ENCODE measurements around the gene CCNG2. TPM values are rescaled to one million over a fixed set of nuclear protein-coding genes. Genes with fewer than 3 reads are reported as not detected.

The CCNG2 gene
- total RNA-seq, 4 donors from 2014 or later, result 24.7 to 41.8 (median 29.2) TPM

- intact Hi-C loops (cut with DNase I), result no loop called here
- no peak overlapping the region for H3K4me3 ChIP-seq (replicated peaks in 1 of 3)
- DNase-seq, result no peak
- H3K27me3 ChIP-seq, result no peaks in the 10 kb centered on the region
- H3K4me1 ChIP-seq, result no peaks in the 10 kb centered on the region
- TF ChIP-seq CTCF (IDR thresholded peaks at IDR 0.05) (no peak), POLR2A (IDR thresholded peaks at IDR 0.05) (no peak)
- H3K27ac ChIP-seq, result no peak overlapping the region
- no peaks in the 10 kb centered on the region for H3K9me3 ChIP-seq
- no peaks in the 10 kb centered on the region for H3K36me3 ChIP-seq
These were observed 22.5 kb downstream of the CCNG2 start for GRCh38 chr4:77179519-77179918.

DNA sequence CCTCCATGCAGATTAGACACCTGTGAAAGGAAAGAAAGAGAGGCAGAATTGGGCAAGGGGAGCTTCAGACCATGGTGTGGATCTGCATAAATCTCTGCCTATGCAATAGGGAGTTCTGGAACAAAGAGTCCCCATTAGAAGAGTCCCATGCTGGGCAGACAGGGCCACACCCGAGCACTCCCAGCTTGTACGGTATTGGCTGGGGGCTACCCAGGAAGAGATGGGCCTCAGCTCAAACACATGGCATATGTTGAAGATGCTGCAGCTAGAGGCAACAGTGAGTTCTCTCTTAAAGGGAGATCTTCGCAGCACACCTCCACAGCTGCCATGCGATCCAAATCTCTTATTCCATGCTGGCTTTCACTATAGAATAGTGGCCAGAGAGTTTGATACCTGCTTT lies 24.7 kb downstream of the CCNG2 start:
- H3K27ac ChIP-seq, result no peak overlapping the region
- intact Hi-C loops (cut with DNase I), result no loop called here
- no peaks in the 10 kb centered on the region for H3K4me1 ChIP-seq
- H3K4me3 ChIP-seq (replicated peaks in 1 of 3), result no peak overlapping the region
- H3K9me3 ChIP-seq, result no peaks in the 10 kb centered on the region
- H3K36me3 ChIP-seq, result no peaks in the 10 kb centered on the region
- no peak for DNase-seq
- whole genome bisulfite sequencing, 2 donors, result 84 to 92% methylated on average over 4 of the region's 4 CpGs
- TF ChIP-seq POLR2A (IDR thresholded peaks at IDR 0.05) (no peak), CTCF (IDR thresholded peaks at IDR 0.05) (no peak)
- H3K27me3 ChIP-seq, result no peaks in the 10 kb centered on the region

DNA sequence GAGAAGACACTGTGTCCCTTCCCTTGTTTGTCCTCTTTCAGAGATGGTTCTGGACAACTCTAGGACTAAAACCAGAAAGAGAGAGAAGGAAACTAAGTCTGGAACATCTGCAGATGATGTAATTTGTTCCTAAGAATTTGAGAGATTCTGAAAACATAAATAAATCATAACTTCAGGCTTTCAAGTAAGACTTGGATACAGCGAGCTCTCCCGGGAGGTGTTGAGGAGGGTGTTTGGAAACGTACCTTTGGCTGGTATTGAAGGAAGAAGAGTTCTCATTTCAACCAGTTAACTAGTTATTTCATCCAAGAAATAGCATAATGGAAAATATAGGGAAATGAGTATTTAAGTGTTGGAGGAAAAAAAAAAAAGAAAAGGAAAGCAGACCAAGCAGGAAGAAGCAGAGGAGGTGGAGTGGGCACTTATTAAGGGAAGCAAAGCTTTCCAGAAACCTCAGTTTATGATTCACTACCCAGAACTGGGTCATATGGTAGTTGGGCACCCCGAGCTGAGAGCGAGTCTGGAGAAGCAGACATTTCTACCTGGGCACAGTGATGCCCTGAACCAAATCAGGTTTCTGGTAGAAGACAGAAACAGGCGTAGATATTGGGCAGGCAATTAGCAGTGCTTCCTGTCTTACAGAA lies 26.9 kb downstream of the CCNG2 start:
- H3K9me3 ChIP-seq, result no peaks in the 10 kb centered on the region
- H3K4me1 ChIP-seq, result no peaks in the 10 kb centered on the region
- no peak for DNase-seq
- no peaks in the 10 kb centered on the region for H3K36me3 ChIP-seq
- TF ChIP-seq CTCF (IDR thresholded peaks at IDR 0.05), result no peak
- TF ChIP-seq POLR2A (IDR thresholded peaks at IDR 0.05), result no peak
- H3K4me3 ChIP-seq (replicated peaks in 1 of 3), result no peak overlapping the region
- H3K27me3 ChIP-seq, result no peaks in the 10 kb centered on the region
- intact Hi-C loops (cut with DNase I), result no loop called here
- no peak overlapping the region for H3K27ac ChIP-seq
- WGBS, 2 donors, result 80 to 89% methylated on average over 6 of the region's 6 CpGs

GRCh38 chr4:77184974-77185373 lies 28.0 kb downstream of the CCNG2 start:
- Histone ChIP-seq H3K4me3 (replicated peaks in 1 of 3) (no peak overlapping the region), H3K27ac (no peak overlapping the region), H3K4me1 (no peaks in the 10 kb centered on the region), H3K27me3 (no peaks in the 10 kb centered on the region), H3K36me3 (no peaks in the 10 kb centered on the region), H3K9me3 (no peaks in the 10 kb centered on the region)
- TF ChIP-seq POLR2A (IDR thresholded peaks at IDR 0.05) (no peak), CTCF (IDR thresholded peaks at IDR 0.05) (no peak)
- no peak for DNase-seq
- intact Hi-C loops (cut with DNase I), result no loop called here

- intact Hi-C loops (cut with DNase I), result no loop called here
- H3K27me3 ChIP-seq, result no peaks in the 10 kb centered on the region
- no peaks in the 10 kb centered on the region for H3K36me3 ChIP-seq
- no peaks in the 10 kb centered on the region for H3K4me1 ChIP-seq
- TF ChIP-seq POLR2A (IDR thresholded peaks at IDR 0.05), result no peak
- H3K4me3 ChIP-seq (replicated peaks in 1 of 3), result no peak overlapping the region
- H3K9me3 ChIP-seq, result no peaks in the 10 kb centered on the region
- H3K27ac ChIP-seq, result no peak overlapping the region
- no peak for DNase-seq
These were observed 28.7 kb downstream of the CCNG2 start for GRCh38 chr4:77185686-77186085.

DNA sequence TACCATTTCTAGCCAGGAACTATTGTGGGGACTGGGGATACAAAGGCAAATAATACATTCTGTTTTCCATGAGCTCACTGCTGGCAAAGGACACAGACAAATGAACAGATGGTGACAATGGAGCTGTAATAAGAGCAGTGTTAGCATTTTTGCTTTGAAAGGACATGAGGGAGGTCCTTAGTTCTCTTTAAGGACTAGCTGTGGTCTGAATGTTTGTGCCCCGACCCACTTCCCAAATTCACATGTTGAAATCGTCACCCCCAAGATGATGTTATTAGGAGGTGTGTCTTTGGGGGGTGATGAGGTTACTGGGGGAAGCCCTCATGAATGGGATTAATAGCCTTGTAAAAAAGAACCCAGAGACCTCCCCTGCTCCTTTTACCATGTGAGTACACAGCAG lies 30.3 kb downstream of the CCNG2 start:
- Histone ChIP-seq H3K9me3 (no peaks in the 10 kb centered on the region), H3K4me1 (no peaks in the 10 kb centered on the region), H3K4me3 (replicated peaks in 1 of 3) (no peak overlapping the region), H3K36me3 (no peaks in the 10 kb centered on the region), H3K27ac (no peak overlapping the region), H3K27me3 (no peaks in the 10 kb centered on the region)
- WGBS, 2 donors, result 74 to 88% methylated on average over 2 of the region's 2 CpGs
- intact Hi-C loops (cut with DNase I), result no loop called here
- no peak for DNase-seq
- TF ChIP-seq CTCF (IDR thresholded peaks at IDR 0.05) (no peak), POLR2A (IDR thresholded peaks at IDR 0.05) (no peak)

All from thyroid gland (tissue), 4 donors.